CD4-positive, alpha-beta memory T cell (primary cell): ENCODE measurements around the gene RASA3. TPM values are rescaled to one million over a fixed set of nuclear protein-coding genes. Genes with fewer than 3 reads are reported as not detected.
"Not testable (repeated sequence)": the region's sequence is repeated elsewhere in the genome, so short reads cannot be mapped to it uniquely, and the experiment has no call there.

Source experiments
- CTCF ChIA-PET: fragments of 350-600 bp; sonication (Branson Sonifier 250); formaldehyde crosslinking; loops from one replicate; lab custom pipeline; 2021; ENCODE audit warnings: inconsistent platforms; ENCODE audit not compliant: partially characterized antibody; lab: Charles Lee
- POLR2A ChIA-PET: fragments of 350-600 bp; sonication (Branson Sonifier 250); formaldehyde crosslinking; loops from one replicate; lab custom pipeline; 2021; ENCODE audit not compliant: partially characterized antibody; lab: Charles Lee
- DNase-seq, 5 donors: peaks; one replicate each; pipeline versions ENCODE4 v3.0.0 to v3.0.0-alpha.2; 2020 to 2022; ENCODE audit warnings: mixed read lengths in 1 of 5
- H3K27ac ChIP-seq: one replicate; pipeline ENCODE4 v1.7.0; 2013; ENCODE audit warnings: low read depth, low read length
- H3K27me3 ChIP-seq: 2 replicates; pipeline ENCODE4 v1.7.0; 2013; ENCODE audit warnings: mild to moderate bottlenecking, low read length, moderate library complexity; ENCODE audit not compliant: insufficient read depth
- H3K36me3 ChIP-seq: 2 replicates; pipeline ENCODE4 v1.7.0; 2013; ENCODE audit warnings: mild to moderate bottlenecking, low read length, moderate library complexity; ENCODE audit not compliant: insufficient read depth
- H3K4me1 ChIP-seq: 2 replicates; pipeline ENCODE4 v1.7.0; 2013; ENCODE audit warnings: mild to moderate bottlenecking, low read length, moderate library complexity; ENCODE audit not compliant: insufficient read depth
- H3K4me3 ChIP-seq, 2 donors: one replicate each; pipeline ENCODE4 v1.7.0; 2013; ENCODE audit warnings: low read length in 2 of 2, mild to moderate bottlenecking in 1 of 2
- H3K9me3 ChIP-seq, 2 donors: one replicate each; pipeline ENCODE4 v1.7.0; 2013; ENCODE audit warnings: low read length in 2 of 2, control low read depth in 1 of 2; ENCODE audit not compliant: control insufficient read depth in 1 of 2
- H3K27ac Mint-ChIP-seq, 7 donors: one replicate each; pipeline ENCODE4 v1.8.0; 2020 to 2021; ENCODE audit warnings: mixed read lengths in 7 of 7, mild to moderate bottlenecking in 6 of 7, inconsistent platforms in 3 of 7, moderate library complexity in 3 of 7
- H3K27me3 Mint-ChIP-seq, 2 donors: one replicate each; pipeline ENCODE4 v1.8.0; 2020 to 2021; ENCODE audit warnings: mixed read lengths in 2 of 2
- H3K36me3 Mint-ChIP-seq, 2 donors: one replicate each; pipeline ENCODE4 v1.8.0; 2020 to 2021; ENCODE audit warnings: mixed read lengths in 2 of 2, inconsistent platforms in 1 of 2, mild to moderate bottlenecking in 1 of 2
- H3K4me1 Mint-ChIP-seq, 4 donors: one replicate each; pipeline ENCODE4 v1.8.0; 2020 to 2021; ENCODE audit warnings: mixed read lengths in 4 of 4, mild to moderate bottlenecking in 1 of 4
- H3K4me3 Mint-ChIP-seq, 8 donors: one replicate each; pipeline ENCODE4 v1.8.0; 2020 to 2021; ENCODE audit warnings: mixed read lengths in 8 of 8, mild to moderate bottlenecking in 7 of 8, moderate library complexity in 6 of 8, inconsistent platforms in 3 of 8
- H3K9me3 Mint-ChIP-seq, 8 donors: one replicate each; pipeline ENCODE4 v1.8.0; 2020 to 2021; ENCODE audit warnings: mixed read lengths in 8 of 8, mild to moderate bottlenecking in 5 of 8, inconsistent platforms in 3 of 8, moderate library complexity in 1 of 8
- intact Hi-C: fragments of 100-400 bp; cut with micrococcal nuclease; formaldehyde crosslinking; loops from one replicate; pipeline ENCODE4 v1.15.1; 2023
- polyA plus RNA-seq, 2 donors: library from polyadenylated mRNA; unstranded; fragments of 300-500 nt; fragmentation: Illumina TruSeq; gene quantifications; one replicate each; pipeline ENCODE4 v1.2.3, GENCODE V29; 2021
- total RNA-seq, 2 experiments: library from RNA; stranded (reverse); gene quantifications; one replicate each; pipeline ENCODE4 v1.2.3, GENCODE V29; 2021

Gene RASA3
- total and polyA plus RNA-seq, 4 experiments from 2014 or later, result 65.5 to 174 (median 156) TPM

DNA sequence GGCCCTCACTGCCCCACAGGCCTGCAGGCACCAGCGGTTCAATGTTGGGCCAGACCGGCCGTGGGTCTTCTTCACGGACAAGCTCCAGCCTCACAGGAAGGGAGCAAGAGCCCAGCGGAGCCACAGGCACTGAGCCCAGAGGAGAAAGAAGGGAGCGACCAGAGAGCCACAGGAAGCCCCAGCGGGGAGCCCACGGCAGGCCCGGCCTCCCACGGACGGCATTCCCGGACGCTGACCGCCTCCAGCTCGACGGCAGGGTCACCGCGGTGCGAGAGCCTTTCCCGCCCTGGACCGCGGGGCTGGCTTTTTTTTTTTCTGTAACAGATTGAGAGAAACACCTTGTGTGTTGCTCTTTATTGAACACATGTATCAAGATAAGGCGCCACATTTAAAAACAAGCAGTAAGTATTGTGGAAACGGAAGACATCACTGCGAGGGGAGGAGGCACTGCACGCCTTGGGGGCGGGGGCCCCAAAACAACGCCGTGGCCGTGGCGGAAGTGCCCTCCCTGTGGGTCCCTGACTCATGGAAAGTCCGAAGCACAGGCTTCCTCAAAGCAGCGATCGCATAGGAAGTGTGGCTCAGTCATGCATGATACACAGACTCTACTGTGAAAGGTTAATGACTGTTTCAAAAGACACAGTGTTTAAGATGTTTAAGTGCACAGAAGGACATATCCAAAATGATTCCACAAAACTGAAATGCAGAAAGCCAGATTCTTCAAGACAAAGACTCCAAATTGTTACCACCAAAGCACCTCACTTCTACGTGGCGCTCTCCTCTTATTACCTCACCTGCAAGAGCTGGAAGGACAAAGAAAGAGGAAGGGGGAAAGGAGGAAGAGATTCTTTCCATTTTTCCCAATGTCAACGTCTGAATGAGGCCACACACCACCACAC, 3.5 kb downstream of the RASA3 start:
- intact Hi-C loops, result loop anchor here (1.0 to 5.0 kb wide), 5 partner anchors 13 to 64 kb away; no protein-coding TSS in a partner anchor
- H3K36me3 Mint-ChIP-seq, result peaks cover 44 to 55% of the 10 kb centered on the region in 2 donors
- CTCF ChIA-PET, result interaction anchor here (1.0 to 5.3 kb wide), 7 partner anchors 12 to 97 kb away, joined by 3 to 32 read pairs (median 4); no protein-coding TSS in a partner anchor
- Histone ChIP-seq H3K9me3 (no peaks in the 10 kb centered on the region), H3K4me3 (peak overlapping the region; percentile 92 to 93), H3K27ac (peak overlapping the region; percentile 74), H3K4me1 (peaks cover 65% of the 10 kb centered on the region), H3K36me3 (peaks cover 13% of the 10 kb centered on the region), H3K27me3 (no peaks in the 10 kb centered on the region)
- no peaks in the 10 kb centered on the region for H3K27me3 Mint-ChIP-seq
- H3K9me3 Mint-ChIP-seq, result peaks cover 0 to 4% (median 0%) of the 10 kb centered on the region in 8 donors
- peak; percentile 83 to 96 (median 84) for DNase-seq
- POLR2A ChIA-PET, result interaction anchor here (0.6 to 9.5 kb wide), 13 partner anchors 10 to 97 kb away, joined by 3 to 170 read pairs (median 10); partner anchors contain the start of gene CFAP97D2
- H3K27ac Mint-ChIP-seq, result peak overlapping the region; percentile 87 to 100 (median 95)
- H3K4me3 Mint-ChIP-seq, result peak overlapping the region; percentile 84 to 100 (median 100)
- H3K4me1 Mint-ChIP-seq, result peaks cover 43 to 76% (median 65%) of the 10 kb centered on the region in 4 donors

DNA sequence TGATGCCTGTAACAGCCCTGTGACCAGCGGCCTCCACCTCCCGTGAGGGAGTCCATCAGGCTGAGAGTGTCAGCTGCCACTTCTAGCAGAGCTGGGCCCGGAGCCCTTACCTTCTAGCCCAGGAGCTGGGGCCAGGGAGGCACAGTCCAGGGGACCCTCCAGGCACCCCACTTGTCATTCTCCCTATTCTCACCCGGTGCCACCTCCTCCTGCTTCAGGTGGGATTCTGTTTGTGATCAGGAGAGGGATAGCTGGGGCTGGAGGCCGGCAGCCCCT, 4.1 kb downstream of the RASA3 start:
- peaks cover 70% of the 10 kb centered on the region for H3K4me1 ChIP-seq
- H3K27ac ChIP-seq, result peak overlapping the region; percentile 74
- intact Hi-C loops, result loop anchor here (2.0 to 5.0 kb wide), 2 partner anchors 34 to 63 kb away; no protein-coding TSS in a partner anchor
- peaks cover 45 to 56% of the 10 kb centered on the region in 2 donors for H3K36me3 Mint-ChIP-seq
- H3K9me3 Mint-ChIP-seq, result peaks cover 0 to 4% (median 0%) of the 10 kb centered on the region in 8 donors
- no peaks in the 10 kb centered on the region for H3K27me3 Mint-ChIP-seq
- peaks cover 41 to 78% (median 65%) of the 10 kb centered on the region in 4 donors for H3K4me1 Mint-ChIP-seq
- H3K27me3 ChIP-seq, result no peaks in the 10 kb centered on the region
- peaks cover 13% of the 10 kb centered on the region for H3K36me3 ChIP-seq
- DNase-seq, result no peak
- ChIA-PET CTCF (interaction anchor here (1.4 to 5.3 kb wide), 4 partner anchors 14 to 23 kb away, joined by 4 to 32 read pairs (median 6); no protein-coding TSS in a partner anchor), POLR2A (interaction anchor here (0.9 to 9.5 kb wide), 9 partner anchors 10 to 63 kb away, joined by 3 to 170 read pairs (median 45); no protein-coding TSS in a partner anchor)
- no peaks in the 10 kb centered on the region for H3K9me3 ChIP-seq
- H3K27ac Mint-ChIP-seq, result peak overlapping the region; percentile 87 to 100 (median 94)
- H3K4me3 Mint-ChIP-seq, result peak overlapping the region; percentile 81 to 100 (median 100)
- H3K4me3 ChIP-seq, result peak overlapping the region; percentile 43 to 92

DNA sequence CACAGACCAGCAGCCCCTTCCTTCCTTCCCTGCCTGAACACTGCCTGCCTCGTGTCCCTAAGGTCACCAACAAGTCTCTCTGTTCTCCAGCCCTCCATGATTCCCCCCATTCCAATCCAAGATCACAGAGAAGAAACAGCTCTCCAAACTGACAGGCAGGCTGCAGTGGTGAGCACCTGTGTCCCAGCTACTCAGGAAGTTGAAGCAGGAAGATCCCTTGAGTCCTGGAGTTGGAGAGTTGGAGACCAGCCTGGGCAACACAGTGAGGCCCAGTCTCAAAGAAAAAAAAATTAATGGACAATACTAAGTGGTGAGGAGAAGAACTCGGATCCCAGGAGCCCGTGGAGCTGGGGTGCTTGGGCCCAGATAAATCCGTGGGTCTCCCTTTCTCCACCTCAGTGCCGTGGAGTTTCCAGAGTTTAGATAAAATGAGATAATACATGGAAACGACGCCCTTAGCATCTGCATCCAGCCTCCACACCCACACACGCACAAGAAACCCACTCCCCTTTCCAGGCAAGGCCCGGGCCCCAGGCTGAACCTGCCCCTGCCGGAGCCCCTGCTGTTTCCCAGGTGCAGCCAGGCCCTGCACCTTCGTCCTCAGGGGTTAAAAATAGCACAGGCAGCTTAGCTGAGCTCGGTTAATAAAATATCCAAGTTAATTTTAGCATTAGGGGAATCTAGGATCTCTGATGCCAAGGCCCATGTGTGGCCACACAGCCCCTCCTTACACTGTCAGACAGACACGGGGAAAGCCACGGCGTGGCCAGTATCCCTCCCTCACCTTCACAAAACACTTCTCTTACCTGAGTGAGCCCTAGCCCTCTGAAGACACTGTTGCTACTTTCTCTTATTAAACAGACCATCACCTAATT, 4.7 kb downstream of the RASA3 start:
- Histone ChIP-seq H3K9me3 (no peaks in the 10 kb centered on the region), H3K27ac (peak overlapping the region; percentile 74), H3K4me3 (peak overlapping the region; percentile 43 to 92), H3K4me1 (peaks cover 75% of the 10 kb centered on the region), H3K27me3 (no peaks in the 10 kb centered on the region), H3K36me3 (peaks cover 13% of the 10 kb centered on the region)
- Mint-ChIP-seq H3K9me3 (peaks cover 0 to 4% (median 0%) of the 10 kb centered on the region in 8 donors), H3K36me3 (peaks cover 48 to 60% of the 10 kb centered on the region in 2 donors), H3K27ac (peak overlapping the region; percentile 87 to 100 (median 94)), H3K27me3 (no peaks in the 10 kb centered on the region), H3K4me3 (peak overlapping the region; percentile 81 to 100 (median 100)), H3K4me1 (peaks cover 45 to 84% (median 70%) of the 10 kb centered on the region in 4 donors)
- ChIA-PET POLR2A (interaction anchor here (0.9 to 9.5 kb wide), 10 partner anchors 9 to 62 kb away, joined by 3 to 170 read pairs (median 10); no protein-coding TSS in a partner anchor), CTCF (interaction anchor here (1.0 to 5.3 kb wide), 6 partner anchors 15 to 98 kb away, joined by 3 to 32 read pairs (median 4); no protein-coding TSS in a partner anchor)
- intact Hi-C loops, result loop anchor here (2.0 to 5.0 kb wide), 2 partner anchors 35 to 63 kb away; no protein-coding TSS in a partner anchor
- no peak for DNase-seq

DNA sequence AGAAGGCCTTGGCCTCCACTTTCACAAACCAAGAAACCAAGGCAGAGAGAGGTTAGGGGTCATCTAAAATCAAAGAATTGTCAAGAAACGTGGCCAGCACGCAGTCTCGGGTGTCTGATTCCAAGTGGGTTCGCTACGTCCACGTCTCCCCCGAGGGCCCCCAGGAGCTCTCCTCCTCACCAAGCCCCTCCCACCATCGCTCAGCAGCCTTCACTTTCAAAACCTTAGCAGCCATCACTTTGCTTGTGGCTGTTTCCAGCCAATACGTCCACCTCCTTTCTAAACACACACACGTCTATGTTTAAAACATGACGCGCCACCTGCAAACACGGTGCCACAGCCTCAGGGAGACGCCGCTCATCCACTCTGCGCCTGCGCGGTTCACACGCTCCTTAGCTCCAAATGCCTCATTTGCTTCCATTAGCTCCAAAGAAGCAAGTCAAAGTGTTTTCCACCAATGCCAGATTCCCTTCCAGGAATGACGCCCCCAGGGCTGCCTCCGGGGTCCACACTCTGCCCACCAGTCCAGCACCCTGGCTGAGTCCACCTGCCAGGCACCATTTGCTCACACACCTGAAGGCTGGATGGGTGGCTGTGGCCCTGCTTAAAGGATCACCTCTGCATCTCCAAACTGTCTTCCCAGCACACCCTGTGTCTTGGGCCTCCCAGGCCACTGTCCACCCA, 5.5 kb downstream of the RASA3 start:
- peaks cover 13% of the 10 kb centered on the region for H3K36me3 ChIP-seq
- H3K36me3 Mint-ChIP-seq, result peaks cover 48 to 60% of the 10 kb centered on the region in 2 donors
- CTCF ChIA-PET, result interaction anchor here (0.9 to 5.3 kb wide), 5 partner anchors 16 to 100 kb away, joined by 3 to 32 read pairs (median 4); no protein-coding TSS in a partner anchor
- H3K27me3 ChIP-seq, result no peaks in the 10 kb centered on the region
- peak overlapping the region in 1 of 2 donors; percentile 14 for H3K4me3 ChIP-seq
- DNase-seq, result no peak
- H3K4me1 Mint-ChIP-seq, result peaks cover 45 to 92% (median 72%) of the 10 kb centered on the region in 4 donors
- H3K27ac ChIP-seq, result peak overlapping the region; percentile 74
- peak overlapping the region; percentile 87 to 100 (median 95) for H3K27ac Mint-ChIP-seq
- peaks cover 83% of the 10 kb centered on the region for H3K4me1 ChIP-seq
- H3K4me3 Mint-ChIP-seq, result peak overlapping the region; percentile 81 to 100 (median 100)
- intact Hi-C loops, result loop anchor here (5.0 kb wide), 1 partner anchor 35 kb away; no protein-coding TSS in a partner anchor
- H3K9me3 Mint-ChIP-seq, result peaks cover 0 to 4% (median 0%) of the 10 kb centered on the region in 8 donors
- POLR2A ChIA-PET, result interaction anchor here (1.4 to 9.5 kb wide), 7 partner anchors 8 to 32 kb away, joined by 3 to 170 read pairs (median 12); no protein-coding TSS in a partner anchor
- no peaks in the 10 kb centered on the region for H3K27me3 Mint-ChIP-seq
- H3K9me3 ChIP-seq, result no peaks in the 10 kb centered on the region

DNA sequence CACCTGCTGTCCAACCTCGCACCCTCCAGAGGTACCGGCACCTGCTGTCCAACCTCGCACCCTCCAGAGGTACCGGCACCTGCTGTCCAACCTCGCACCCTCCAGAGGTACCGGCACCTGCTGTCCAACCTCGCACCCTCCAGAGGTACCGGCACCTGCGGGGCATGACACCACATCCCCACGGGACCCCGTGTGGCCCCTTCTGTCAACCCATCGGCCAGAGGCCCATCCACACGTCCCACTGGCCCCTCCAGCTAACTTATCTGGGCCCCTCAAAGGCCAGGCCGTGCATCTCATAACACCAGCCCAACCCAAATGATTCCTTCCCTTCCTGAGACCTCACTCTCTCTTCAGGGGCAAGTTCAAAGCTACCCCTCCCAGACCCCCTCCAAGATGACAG, 6.3 kb downstream of the RASA3 start:
- CTCF ChIA-PET, result interaction anchor here (2.1 to 5.3 kb wide), 2 partner anchors 15 to 100 kb away, joined by 8 to 32 read pairs; no protein-coding TSS in a partner anchor
- intact Hi-C loops, result loop anchor here (5.0 kb wide), 1 partner anchor 36 kb away; no protein-coding TSS in a partner anchor

More for the DNA sequence above, 6.3 kb downstream of the RASA3 start:
- H3K27ac Mint-ChIP-seq, result peak overlapping the region; percentile 87 to 100 (median 94)
- not testable (repeated sequence) for H3K9me3 ChIP-seq, H3K9me3 Mint-ChIP-seq, H3K27me3 ChIP-seq, H3K27me3 Mint-ChIP-seq, H3K4me3 ChIP-seq, DNase-seq
- peaks cover 92% of the 10 kb centered on the region for H3K4me1 ChIP-seq
- H3K36me3 ChIP-seq, result peaks cover 13% of the 10 kb centered on the region
- H3K27ac ChIP-seq, result peak overlapping the region; percentile 35
- peaks cover 50 to 94% (median 75%) of the 10 kb centered on the region in 4 donors for H3K4me1 Mint-ChIP-seq
- peak overlapping the region; percentile 81 to 100 (median 100) for H3K4me3 Mint-ChIP-seq
- peaks cover 46 to 59% of the 10 kb centered on the region in 2 donors for H3K36me3 Mint-ChIP-seq
- POLR2A ChIA-PET, result interaction anchor here (0.8 to 9.5 kb wide), 7 partner anchors 14 to 59 kb away, joined by 3 to 170 read pairs (median 12); no protein-coding TSS in a partner anchor
